Activated CD4-positive, alpha-beta T cell treated with anti-CD3 and anti-CD28 coated beads for 48 hours (primary cell): ENCODE results near the gene MAP3K9.

Experiments used
- DNase-seq: peaks from one replicate; pipeline ENCODE4 v3.0.0-alpha.2; 2020

Gene MAP3K9

DNA sequence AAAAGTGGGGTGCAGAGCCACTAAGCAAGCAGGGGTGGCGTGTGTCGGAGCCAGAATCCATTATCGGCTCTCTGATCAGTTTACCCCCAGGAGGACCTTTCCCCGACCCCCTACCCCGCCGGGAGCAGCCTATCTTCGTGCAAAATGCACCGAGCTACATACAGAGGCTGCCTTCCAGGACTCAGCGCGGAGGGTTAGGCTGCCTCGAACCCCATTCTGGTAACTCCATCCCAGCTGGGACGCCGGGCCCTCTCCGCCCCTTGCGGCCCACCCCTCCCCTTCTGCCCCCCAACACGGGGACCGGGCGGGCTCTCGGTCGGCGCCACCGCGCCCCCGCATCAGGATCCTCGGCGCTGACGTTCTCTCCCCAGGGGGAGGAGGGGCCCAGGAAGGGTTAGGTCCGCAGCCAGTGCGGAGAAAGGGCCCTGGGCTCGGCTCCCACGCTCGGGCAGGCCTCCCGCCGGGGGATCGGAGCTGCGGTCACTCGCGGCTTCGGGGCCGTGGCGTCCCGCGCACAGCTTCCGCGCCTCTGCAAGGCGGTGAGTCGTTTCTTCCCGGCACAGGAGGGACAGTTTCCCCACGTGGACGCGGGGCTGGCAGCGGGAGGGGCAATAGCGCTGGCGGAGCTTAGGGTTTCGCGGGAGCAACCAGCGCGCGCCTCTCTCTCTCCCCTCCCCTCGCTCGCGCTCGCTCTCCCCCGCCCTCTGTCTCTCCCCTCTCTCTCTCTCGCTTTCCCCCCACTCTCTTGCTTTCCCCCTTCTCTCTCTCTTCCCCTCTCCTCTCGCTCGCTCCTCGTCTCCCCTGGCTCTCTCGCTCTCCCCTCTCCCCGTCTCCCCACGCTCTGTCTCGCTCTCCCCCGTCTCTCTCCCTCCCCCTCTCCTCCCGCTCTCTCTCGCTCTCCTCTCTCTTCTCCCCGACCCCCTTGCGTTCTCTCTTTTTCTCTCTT is 12.5 kb upstream of the MAP3K9 start:
- peak; percentile 78 for DNase-seq

DNA sequence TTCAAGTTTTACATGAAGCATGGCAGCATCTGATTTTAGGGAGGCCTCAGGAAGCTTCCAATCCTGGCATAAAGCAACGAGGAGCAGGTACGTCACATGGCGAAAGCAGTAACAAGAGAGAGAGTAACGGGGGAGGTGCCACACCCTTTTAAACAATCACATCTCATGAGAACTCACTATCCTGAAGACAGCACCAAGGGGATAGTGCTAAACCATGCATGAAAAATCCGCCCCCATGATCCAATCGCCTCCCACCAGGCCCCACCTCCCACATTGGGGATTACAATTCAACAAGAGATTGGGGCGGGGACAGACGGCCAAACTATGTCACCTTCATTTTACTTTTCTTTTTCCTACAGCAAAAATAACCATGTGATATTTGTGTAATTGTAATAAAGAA is 7.2 kb upstream of the MAP3K9 start:
- DNase-seq: no peak

DNA sequence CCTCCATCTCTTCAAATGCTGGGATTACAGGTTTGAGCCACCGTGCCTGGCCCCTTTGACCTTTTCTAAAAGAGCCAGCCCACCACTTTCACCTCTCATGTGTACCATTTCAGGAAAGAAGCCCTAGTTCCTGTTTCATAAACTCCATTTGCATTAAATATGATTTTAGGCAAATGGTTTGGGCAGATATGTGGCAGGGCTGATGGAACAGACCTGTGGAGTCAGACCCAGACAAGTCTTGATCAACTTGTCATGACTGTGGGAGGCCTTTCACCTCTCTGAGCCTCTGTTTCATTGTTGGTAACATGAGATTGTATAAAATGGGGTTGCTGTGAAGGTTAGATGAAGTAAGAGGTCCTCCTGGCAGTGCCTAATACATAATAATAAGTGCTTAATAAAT is 5.2 kb upstream of the MAP3K9 start:
- no peak for DNase-seq

DNA sequence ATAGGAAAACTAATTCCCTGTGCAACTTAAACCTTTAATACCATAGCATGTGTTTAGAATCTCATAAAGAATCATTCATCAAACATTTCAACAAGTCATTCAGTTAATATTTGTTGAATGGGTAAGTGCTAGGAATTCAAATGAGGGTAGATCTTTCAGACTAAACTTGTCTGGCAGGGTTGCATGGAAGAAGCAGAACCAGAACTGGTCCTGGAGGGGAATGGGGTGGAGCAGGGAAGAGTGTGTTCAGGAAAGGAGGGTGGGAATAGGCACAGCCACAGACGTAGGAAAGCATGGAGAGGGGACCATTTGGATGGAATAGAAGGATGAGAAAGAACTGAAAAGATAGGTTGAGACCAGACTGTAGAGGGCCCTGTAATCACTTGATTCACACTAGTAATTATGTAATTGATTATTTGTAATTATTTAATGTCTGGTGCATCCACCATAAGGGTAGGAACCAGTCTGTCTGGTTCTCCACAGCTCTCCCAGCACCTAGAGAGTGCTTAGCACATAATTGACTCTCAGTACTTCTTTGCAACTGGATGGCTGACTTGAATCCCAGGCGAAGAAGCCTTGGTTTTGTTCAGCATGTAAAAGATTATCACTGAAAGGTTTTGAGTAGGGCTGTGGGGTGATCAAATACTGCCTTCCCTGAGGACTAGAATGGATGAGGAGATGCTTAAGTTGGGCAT is 3.0 kb upstream of the MAP3K9 start:
- no peak for DNase-seq

- DNase-seq: no peak
Measured at GRCh38 chr14:70811578-70811977, 2.3 kb upstream of the MAP3K9 start.

- no peak for DNase-seq
Measured at GRCh38 chr14:70811050-70811449, 1.7 kb upstream of the MAP3K9 start.

GRCh38 chr14:70810621-70811020 is 1.3 kb upstream of the MAP3K9 start:
- DNase-seq: no peak

DNA sequence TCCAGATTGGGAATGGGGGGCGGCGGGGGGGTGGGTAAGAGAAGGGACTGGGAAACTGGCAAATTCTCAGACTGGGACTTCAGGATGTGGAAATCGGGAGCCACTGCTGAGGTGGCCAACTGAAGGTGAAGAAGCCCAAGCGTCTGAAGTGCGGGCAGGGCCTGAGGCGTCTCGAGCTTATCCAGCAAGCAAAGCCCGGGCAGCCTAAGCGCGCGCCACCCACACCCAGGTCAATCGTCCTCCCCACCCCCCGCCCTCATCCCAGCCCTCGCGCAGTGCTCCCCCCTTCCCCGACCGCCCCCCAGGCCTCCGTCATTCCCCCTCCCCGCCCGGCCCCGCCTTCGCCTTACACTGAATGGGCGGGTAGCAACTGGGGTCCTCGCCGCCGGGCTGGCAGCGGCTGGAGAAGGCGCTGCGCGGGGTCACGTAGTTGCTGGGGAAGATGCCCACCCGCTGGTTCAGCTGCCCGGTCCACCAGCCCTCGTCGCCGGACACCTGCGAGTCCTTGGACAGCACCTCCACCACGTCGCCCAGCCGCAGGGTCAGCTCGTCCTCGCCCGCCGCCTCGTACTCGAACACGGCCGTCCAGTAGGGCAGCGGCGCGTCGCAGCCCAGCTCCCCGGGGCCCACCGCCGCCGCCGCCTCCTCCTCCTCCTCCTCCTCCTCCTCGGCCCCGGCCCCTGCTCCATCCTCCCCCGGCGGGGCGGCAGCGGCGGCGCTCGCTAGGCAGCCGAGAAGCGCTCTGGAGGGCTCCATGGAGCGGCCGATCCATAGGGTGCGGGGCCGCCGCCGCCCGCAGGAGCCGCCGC is 693 bp downstream of the MAP3K9 start:
- DNase-seq: peak; percentile 48

DNA sequence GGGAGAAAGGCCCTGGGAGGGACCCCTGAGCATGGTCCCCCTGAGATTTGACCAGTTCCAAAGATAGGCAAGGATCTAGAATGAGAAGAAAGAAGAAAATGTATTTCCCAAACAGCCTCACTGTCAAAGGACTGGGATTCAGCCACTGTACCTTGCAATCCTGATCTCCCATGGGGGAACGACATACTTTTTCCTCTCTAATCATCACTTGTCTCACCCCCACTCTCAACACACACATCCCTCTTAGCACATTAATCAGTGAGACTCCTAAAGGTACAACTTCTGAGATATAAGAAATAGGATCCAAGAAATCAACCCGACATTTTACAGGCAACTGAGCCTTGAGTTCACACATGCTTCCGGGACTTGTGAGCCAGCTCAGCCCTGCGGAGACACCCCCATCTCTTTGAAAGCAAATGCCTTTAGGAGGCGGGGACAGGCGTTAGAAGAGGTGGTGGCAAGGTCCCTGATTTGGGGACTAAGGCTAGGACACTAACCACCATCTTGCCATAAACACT is 1.4 kb downstream of the MAP3K9 start:
- peak; percentile 75 for DNase-seq

DNA sequence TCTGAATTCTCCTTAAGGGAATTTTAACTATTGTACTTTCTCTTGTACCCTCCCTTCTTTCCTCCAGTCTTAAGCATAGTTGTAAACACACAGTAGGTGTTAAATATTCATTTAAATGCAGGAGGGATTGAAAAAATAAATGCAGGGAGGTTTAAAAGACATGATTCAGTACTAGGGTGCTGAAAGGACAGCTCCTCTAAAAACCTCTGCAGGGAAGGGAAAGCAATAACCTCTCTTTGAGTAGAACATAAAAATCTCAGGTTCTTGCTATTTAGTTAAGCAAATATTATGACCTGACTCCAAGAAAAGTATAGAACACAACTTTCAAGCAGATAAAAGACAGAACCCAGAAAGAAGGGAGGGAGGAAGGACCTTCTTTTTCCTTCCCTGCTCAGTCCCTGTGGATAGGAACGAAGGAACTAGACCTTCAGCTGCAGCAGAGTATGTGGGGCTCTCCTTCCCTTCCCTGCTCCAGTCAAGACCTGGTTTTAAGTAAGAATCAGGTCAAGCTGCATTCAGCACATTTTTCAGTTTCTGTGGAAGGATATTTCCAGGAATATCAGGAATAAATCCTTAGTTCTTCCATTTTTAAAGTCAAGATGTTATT is 4.7 kb downstream of the MAP3K9 start:
- no peak for DNase-seq

DNA sequence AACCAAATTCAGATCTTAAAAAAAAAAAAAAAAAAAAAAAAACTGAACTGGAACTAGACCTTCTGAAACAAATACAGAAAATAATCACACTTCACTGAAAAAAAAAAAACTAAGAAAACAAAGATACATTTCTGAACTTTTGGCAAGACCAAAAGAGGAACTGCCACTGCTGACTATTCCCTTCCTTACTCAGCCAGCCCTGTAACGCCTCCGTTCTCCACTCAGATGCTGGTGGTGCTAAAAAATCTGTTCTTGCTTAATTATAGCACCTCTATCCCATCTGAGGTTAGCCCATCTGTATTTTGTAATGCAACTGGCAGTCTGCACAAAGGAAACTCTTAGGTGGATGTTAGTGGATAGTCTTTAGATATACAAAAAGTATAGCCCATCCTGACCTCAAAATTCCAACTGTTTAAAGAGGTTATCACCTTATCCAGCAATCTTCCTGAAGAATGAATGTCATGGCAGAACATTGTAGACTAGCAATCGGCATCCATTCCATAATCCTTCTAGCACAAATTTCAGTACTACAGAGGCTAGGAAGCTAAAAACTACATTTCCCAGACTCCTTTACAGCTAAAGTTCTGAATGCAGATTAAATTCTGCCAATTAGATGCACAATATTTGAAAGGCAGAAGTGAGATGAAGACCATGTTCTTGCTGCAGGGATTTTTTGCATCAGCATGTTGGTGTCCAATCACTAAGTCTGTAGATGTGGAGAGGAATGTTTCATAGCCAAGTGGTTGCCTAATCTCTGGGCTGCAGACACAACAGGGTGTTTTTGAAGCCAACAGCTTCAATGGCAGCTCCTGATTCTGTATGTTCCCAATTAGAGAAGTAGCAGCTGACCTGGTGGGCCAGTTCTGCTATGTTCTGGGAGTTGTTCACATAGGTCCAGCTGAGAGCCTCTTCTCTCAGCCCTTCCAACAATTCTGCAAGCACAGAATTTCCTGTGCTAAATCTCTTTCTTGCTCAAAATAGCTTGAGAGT is 5.7 kb downstream of the MAP3K9 start:
- DNase-seq: no peak

DNA sequence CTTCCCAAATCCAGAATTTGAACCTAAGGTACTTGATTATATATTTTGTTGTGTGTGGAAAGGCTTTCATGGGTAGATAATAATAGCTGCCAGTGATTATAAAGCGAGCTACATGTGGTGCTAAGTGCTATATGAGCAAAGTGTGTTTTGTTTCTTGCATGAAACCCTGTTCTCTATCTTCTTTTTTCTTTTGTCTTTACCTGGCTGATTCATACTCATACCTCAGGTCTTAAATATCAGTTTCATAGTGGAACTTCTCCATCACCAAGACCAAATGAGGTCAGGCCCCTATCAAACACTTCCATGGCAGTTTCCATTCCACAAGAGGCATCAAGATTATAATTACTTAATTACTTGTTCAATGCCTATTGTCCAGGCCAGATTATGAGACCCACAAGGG is 6.9 kb downstream of the MAP3K9 start:
- no peak for DNase-seq

DNA sequence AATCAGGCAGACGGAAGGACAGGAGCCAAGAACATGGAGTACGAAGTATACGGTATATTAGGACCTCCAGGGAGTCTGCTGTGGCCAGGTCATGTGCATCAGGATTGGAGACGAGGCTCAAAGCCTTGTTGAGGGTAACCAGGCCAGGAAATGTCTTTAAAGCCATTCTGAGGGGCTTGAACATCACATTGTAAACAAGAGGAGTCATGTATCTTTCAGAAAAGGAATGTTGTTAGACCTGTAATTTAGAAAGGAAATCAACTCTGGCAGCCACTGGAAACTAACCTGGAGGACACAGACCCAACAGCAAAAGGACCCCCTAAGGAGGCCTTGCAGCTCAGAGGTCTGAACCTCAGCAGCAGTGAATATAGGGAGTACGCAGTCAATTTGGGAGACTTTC is 7.5 kb downstream of the MAP3K9 start:
- DNase-seq: no peak

GRCh38 chr14:70796551-70796950 is 12.8 kb downstream of the MAP3K9 start:
- DNase-seq: no peak

DNA sequence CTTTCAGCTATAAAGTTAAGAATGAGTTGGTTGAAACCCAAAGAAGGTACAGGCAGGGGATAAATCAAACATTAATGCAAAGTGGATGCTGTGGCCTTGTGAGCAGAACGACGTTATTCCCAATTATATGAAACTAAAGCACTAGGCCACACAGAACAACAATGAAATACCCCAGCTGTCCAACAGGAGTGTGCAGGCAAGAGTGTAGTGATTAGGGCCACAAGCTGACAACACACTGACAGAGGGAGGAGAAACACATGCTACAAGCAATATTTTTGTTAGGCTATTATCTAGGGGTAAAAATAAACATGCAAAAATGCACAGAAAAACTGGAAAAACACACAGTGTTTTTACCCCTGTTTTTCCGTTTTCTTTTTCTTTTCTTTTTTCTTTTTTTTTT is 15.0 kb downstream of the MAP3K9 start:
- DNase-seq: no peak

DNA sequence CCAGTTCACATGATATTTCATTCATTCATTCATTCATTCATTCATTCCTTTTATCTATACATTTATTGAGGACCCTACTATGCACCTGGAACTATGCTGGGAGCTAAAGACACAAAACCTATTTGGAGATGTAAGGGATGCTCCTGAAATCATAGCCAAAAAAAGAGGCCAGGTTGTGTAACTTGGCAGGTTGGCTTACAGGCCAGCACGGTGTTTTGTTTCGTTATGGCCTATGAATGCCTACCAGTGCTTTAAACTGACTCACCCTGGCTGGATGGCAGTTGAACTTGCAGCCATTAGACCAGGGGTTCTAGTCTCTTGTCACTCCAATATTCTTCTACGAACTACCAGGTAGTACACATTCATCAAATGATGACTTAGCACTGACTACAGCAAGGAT is 15.7 kb downstream of the MAP3K9 start:
- DNase-seq: no peak

GRCh38 chr14:70792939-70793338 is 16.4 kb downstream of the MAP3K9 start:
- no peak for DNase-seq

DNA sequence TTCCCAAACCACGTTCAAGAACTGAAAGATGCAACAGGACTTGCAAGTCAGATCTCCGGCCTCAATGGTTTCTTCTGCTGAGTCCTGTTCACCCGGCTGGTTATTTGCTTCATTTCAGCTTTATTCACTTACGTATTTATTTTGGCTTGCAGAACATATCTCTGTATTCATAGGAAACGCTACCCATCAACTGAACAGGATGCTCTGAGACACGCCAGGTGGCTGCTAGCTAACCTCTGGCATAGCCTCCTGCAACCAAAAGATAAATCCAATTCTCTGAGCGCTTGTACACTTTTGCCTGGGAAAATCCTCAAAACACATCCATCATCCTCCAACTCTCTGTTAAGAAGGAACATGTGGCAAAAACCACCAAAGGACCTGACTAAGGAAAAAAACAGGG is 17.3 kb downstream of the MAP3K9 start:
- no peak for DNase-seq

GRCh38 chr14:70789961-70790360 is 19.4 kb downstream of the MAP3K9 start:
- no peak for DNase-seq

- DNase-seq: no peak
Measured at GRCh38 chr14:70789361-70789760, 20.0 kb downstream of the MAP3K9 start.

GRCh38 chr14:70788898-70789297 is 20.4 kb downstream of the MAP3K9 start:
- DNase-seq: no peak

GRCh38 chr14:70785556-70785955 is 23.8 kb downstream of the MAP3K9 start:
- no peak for DNase-seq
